Measurements from ENCODE around the gene FAM229A. TPM values are rescaled to one million over a fixed set of nuclear protein-coding genes. Genes with fewer than 3 reads are reported as not detected.
A peak's percentile ranks its signal among the peaks of the same experiment; 100 is the strongest.

FAM229A gene
- total and polyA plus RNA-seq, 9 of the 15 experiments (the other 6 are each of a cell fraction or from before 2014, with no cell fraction given) = 0.04 to 21.6 (median 7.4) TPM

DNA sequence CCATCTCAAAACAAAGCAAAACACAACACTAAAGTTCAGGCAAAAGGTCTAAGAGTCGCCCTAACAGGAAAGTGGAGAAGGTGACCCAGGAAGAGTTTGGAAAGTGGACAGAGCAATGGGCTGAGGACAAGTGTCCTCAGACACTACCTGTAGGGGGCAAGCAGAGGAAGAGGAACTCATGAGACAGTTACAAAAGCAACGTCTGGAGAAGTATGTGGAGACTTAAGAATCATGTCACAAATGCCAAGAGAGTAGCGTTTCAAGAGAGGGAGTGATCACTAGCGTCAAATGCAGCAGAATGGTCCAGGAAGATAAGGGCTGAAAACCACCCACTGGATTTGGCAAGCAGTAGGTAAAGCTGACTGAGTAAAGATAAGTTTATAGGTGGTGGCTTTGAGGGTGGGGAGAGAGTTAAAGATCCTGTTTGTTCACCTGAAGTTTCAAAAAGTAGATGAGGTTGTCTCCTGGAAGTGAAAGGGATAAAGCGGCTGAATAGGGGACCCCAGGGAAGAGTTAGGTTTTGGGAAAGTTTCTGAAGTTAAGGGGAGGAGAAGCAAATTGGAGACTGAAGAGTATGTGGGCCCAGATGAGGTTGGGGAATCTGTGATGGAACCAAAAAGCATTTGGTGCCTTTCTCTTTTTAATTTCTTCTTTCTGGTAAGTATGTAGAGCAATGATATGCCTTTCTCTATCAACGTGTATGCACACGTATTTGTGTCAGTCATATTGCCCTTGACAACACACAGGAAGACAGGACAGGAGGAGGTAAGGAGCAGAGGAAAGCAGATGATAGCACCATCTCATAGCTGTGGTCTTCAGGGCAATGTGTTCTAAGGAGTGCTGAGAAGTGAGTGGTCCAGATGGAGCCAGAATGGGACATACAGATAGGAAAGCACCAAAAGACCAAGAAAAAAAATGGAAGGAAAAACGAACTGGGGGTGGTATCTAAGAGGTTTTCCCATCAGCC, 28.9 kb upstream of the FAM229A start (continued):
- TF ChIP-seq SAFB2 (IDR thresholded peaks at IDR 0.05; ENCODE audit: borderline replicate concordance, low read depth, low read length, severe bottlenecking) (no peak), TCFL5 (CRISPR knock-in tag; conservative IDR thresholded peaks at IDR 0.05) (0 out of 2 replicates have a peak, but pooled peaks have one; percentile 37), MAFG (tag; conservative IDR thresholded peaks at IDR 0.05) (no peak), FOXA1 (IDR thresholded peaks at IDR 0.05; ENCODE audit: borderline replicate concordance) (no peak), NEUROD1 (IDR thresholded peaks at IDR 0.05; ENCODE audit: borderline replicate concordance, low read depth, low read length, partially characterized antibody) (peak; percentile 87), KDM5B (IDR thresholded peaks at IDR 0.05; ENCODE audit: insufficient replicate concordance, low read depth, low read length) (no peak), TSC22D4 (tag; IDR thresholded peaks at IDR 0.05) (no peak), SLC30A9 (CRISPR knock-in tag; IDR thresholded peaks at IDR 0.05) (no peak), NR1H2 (CRISPR knock-in tag; IDR thresholded peaks at IDR 0.05) (no peak), MTA3 (IDR thresholded peaks at IDR 0.05; ENCODE audit: borderline replicate concordance) (peak; percentile 88), ZFPM2 (CRISPR knock-in tag; IDR thresholded peaks at IDR 0.05) (no peak)
- TF ChIP-seq, protein P1, sequence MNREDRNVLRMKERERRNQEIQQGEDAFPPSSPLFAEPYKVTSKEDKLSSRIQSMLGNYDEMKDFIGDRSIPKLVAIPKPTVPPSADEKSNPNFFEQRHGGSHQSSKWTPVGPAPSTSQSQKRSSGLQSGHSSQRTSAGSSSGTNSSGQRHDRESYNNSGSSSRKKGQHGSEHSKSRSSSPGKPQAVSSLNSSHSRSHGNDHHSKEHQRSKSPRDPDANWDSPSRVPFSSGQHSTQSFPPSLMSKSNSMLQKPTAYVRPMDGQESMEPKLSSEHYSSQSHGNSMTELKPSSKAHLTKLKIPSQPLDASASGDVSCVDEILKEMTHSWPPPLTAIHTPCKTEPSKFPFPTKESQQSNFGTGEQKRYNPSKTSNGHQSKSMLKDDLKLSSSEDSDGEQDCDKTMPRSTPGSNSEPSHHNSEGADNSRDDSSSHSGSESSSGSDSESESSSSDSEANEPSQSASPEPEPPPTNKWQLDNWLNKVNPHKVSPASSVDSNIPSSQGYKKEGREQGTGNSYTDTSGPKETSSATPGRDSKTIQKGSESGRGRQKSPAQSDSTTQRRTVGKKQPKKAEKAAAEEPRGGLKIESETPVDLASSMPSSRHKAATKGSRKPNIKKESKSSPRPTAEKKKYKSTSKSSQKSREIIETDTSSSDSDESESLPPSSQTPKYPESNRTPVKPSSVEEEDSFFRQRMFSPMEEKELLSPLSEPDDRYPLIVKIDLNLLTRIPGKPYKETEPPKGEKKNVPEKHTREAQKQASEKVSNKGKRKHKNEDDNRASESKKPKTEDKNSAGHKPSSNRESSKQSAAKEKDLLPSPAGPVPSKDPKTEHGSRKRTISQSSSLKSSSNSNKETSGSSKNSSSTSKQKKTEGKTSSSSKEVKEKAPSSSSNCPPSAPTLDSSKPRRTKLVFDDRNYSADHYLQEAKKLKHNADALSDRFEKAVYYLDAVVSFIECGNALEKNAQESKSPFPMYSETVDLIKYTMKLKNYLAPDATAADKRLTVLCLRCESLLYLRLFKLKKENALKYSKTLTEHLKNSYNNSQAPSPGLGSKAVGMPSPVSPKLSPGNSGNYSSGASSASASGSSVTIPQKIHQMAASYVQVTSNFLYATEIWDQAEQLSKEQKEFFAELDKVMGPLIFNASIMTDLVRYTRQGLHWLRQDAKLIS (CRISPR knock-in tag; IDR thresholded peaks at IDR 0.05) = peak; percentile 79; the same call in 1 of the 2 replicates
- TF ChIP-seq, protein P2, sequence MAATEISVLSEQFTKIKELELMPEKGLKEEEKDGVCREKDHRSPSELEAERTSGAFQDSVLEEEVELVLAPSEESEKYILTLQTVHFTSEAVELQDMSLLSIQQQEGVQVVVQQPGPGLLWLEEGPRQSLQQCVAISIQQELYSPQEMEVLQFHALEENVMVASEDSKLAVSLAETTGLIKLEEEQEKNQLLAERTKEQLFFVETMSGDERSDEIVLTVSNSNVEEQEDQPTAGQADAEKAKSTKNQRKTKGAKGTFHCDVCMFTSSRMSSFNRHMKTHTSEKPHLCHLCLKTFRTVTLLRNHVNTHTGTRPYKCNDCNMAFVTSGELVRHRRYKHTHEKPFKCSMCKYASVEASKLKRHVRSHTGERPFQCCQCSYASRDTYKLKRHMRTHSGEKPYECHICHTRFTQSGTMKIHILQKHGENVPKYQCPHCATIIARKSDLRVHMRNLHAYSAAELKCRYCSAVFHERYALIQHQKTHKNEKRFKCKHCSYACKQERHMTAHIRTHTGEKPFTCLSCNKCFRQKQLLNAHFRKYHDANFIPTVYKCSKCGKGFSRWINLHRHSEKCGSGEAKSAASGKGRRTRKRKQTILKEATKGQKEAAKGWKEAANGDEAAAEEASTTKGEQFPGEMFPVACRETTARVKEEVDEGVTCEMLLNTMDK (IDR thresholded peaks at IDR 0.05; ENCODE audit: borderline replicate concordance, insufficient read depth, low read depth, low read length, poor library complexity, severe bottlenecking) = peak; percentile 46
- TF ChIP-seq, protein P3, sequence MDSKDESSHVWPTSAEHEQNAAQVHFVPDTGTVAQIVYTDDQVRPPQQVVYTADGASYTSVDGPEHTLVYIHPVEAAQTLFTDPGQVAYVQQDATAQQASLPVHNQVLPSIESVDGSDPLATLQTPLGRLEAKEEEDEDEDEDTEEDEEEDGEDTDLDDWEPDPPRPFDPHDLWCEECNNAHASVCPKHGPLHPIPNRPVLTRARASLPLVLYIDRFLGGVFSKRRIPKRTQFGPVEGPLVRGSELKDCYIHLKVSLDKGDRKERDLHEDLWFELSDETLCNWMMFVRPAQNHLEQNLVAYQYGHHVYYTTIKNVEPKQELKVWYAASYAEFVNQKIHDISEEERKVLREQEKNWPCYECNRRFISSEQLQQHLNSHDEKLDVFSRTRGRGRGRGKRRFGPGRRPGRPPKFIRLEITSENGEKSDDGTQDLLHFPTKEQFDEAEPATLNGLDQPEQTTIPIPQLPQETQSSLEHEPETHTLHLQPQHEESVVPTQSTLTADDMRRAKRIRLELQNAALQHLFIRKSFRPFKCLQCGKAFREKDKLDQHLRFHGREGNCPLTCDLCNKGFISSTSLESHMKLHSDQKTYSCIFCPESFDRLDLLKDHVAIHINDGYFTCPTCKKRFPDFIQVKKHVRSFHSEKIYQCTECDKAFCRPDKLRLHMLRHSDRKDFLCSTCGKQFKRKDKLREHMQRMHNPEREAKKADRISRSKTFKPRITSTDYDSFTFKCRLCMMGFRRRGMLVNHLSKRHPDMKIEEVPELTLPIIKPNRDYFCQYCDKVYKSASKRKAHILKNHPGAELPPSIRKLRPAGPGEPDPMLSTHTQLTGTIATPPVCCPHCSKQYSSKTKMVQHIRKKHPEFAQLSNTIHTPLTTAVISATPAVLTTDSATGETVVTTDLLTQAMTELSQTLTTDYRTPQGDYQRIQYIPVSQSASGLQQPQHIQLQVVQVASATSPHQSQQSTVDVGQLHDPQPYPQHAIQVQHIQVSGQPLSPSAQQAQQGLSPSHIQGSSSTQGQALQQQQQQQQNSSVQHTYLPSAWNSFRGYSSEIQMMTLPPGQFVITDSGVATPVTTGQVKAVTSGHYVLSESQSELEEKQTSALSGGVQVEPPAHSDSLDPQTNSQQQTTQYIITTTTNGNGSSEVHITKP (IDR thresholded peaks at IDR 0.05; ENCODE audit: partially characterized antibody) = peak; percentile 48

Data from K562 (cell line).